Measurements from ENCODE around the gene NCOA3.
A peak's percentile ranks its signal among the peaks of the same experiment; 100 is the strongest.
"Not testable (repeated sequence)": the region's sequence is repeated elsewhere in the genome, so short reads cannot be mapped to it uniquely, and the experiment has no call there.

Gene NCOA3

GRCh38 chr20:47591231-47591630, 89.5 kb downstream of the NCOA3 start:
- Mint-ChIP-seq H3K36me3 (ENCODE audit: low read depth) (peaks cover 69% of the 10 kb centered on the region), H3K4me3 (no peak overlapping the region), H3K4me1 (ENCODE audit: low read depth) (peaks cover 25% of the 10 kb centered on the region), H3K27ac (peak overlapping the region; percentile 57), H3K27me3 (no peaks in the 10 kb centered on the region), H3K9me3 (no peaks in the 10 kb centered on the region)

GRCh38 chr20:47594157-47594556, 92.5 kb downstream of the NCOA3 start:
- Mint-ChIP-seq H3K27ac (peak overlapping the region; percentile 12), H3K36me3 (ENCODE audit: low read depth) (peaks cover 67% of the 10 kb centered on the region), H3K4me3 (no peak overlapping the region), H3K9me3 (no peaks in the 10 kb centered on the region), H3K4me1 (ENCODE audit: low read depth) (peaks cover 32% of the 10 kb centered on the region), H3K27me3 (no peaks in the 10 kb centered on the region)

GRCh38 chr20:47595138-47595537, 93.5 kb downstream of the NCOA3 start:
- not testable (repeated sequence) for H3K9me3 Mint-ChIP-seq, H3K27ac Mint-ChIP-seq, H3K4me3 Mint-ChIP-seq, H3K27me3 Mint-ChIP-seq
- peaks cover 68% of the 10 kb centered on the region for H3K36me3 Mint-ChIP-seq (ENCODE audit: low read depth)
- H3K4me1 Mint-ChIP-seq (ENCODE audit: low read depth) = peaks cover 34% of the 10 kb centered on the region

DNA sequence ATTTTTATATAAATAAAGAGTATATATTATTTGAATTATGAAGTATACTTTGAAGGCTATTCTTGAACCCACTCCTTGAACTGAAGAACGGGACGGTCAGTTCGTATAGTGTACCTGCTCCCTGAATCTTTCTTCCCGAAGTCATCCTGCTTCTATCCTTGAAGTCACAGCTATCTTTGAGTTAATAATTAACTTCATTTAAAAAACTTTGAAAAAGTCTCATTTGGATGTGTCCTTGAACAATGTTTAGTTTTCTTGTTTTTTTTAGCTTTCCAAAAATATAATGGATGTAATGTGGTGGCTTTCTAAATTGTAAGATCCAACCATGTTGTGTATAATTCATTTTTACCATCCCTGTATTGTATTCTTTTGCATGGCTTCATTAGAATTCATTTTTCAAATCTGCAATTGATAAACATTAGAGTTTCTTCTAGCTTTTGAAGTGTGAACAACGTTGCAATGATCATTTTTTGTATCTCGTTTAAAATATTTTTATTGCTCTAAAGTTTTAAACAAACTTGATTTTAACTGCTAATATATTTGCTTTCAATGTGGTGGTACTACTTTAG, 94.4 kb downstream of the NCOA3 start:
- Mint-ChIP-seq H3K36me3 (ENCODE audit: low read depth) (peaks cover 62% of the 10 kb centered on the region), H3K27ac (no peak overlapping the region), H3K27me3 (no peaks in the 10 kb centered on the region), H3K4me1 (ENCODE audit: low read depth) (peaks cover 34% of the 10 kb centered on the region), H3K9me3 (no peaks in the 10 kb centered on the region), H3K4me3 (no peak overlapping the region)

DNA sequence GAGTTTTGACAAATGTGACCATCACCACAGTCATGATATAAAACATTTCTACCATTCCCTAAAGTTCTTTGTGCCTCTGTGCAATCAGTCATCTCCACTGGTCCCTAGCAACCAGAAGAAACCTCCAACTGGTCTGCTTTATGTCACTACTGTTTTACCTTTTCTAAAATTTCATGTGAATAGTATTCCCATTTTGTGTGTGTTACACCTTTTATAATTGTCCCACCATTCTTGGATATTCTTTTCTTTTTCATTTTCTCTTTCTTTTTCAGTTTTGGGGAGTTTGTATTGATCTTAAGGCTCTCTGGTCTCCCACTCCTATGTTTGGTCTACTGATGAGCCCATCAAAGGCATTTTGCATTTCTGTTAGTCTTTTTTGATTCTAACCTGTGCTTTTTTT, 95.4 kb downstream of the NCOA3 start:
- Mint-ChIP-seq H3K27me3 (no peaks in the 10 kb centered on the region), H3K4me3 (no peak overlapping the region), H3K27ac (peak overlapping the region; percentile 23), H3K36me3 (ENCODE audit: low read depth) (peaks cover 53% of the 10 kb centered on the region), H3K9me3 (no peaks in the 10 kb centered on the region), H3K4me1 (ENCODE audit: low read depth) (peaks cover 31% of the 10 kb centered on the region)

- Mint-ChIP-seq H3K36me3 (ENCODE audit: low read depth) (peaks cover 54% of the 10 kb centered on the region), H3K4me1 (ENCODE audit: low read depth) (peaks cover 43% of the 10 kb centered on the region), H3K27ac (no peak overlapping the region), H3K4me3 (no peak overlapping the region), H3K9me3 (no peaks in the 10 kb centered on the region), H3K27me3 (no peaks in the 10 kb centered on the region)
Observed at GRCh38 chr20:47598911-47599744, 97.4 kb downstream of the NCOA3 start.

DNA sequence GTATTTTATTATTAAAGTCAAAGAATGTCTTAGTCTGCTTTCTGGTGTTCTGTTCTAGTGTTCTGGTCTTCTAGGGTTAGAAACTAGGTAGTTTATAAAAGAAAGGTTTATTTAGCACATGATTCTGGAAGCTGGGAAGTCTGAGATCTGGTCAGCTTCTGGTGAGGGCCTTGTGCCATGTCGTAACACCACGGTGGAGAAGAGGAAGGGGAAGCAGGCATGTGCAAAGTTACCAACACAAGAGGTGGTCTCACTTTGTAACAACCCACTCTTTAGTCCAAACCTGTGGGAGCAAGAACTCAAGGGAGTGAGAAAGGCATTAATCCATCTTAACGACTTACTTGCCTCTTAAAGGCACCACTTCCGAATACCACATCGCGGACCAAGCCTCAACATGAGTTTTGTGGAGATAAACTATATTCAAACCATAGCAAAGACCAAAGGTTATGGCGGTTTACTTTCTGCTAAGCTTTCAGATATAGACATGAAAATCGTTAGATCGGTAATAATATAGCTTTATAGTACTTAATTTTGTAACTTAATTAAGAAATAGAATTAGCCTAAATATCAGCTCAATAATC, 99.4 kb downstream of the NCOA3 start:
- Mint-ChIP-seq H3K4me1 (ENCODE audit: low read depth) (peaks cover 57% of the 10 kb centered on the region), H3K27ac (no peak overlapping the region), H3K27me3 (no peaks in the 10 kb centered on the region), H3K36me3 (ENCODE audit: low read depth) (peaks cover 50% of the 10 kb centered on the region), H3K4me3 (no peak overlapping the region), H3K9me3 (no peaks in the 10 kb centered on the region)

DNA sequence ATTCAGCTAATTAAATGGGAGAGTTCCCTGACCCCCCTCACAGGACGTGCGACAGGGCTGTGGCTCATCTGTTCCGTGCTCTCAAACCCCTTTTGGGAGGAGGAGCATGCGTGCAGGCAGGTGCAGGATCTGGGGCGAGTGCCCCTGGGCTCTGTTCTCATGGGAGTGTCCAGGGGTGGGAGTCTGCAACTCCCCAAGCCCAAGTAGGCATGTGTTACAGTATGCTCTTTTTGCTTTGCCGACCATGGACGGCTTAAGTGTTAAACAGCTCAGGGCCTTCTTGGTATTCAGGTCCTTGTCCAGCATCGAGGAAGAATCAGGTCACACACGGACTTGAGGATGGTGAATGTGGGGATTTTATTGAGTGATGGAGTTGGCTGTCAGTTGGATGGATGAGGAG, 101.6 kb downstream of the NCOA3 start:
- Mint-ChIP-seq H3K4me3 (no peak overlapping the region), H3K27me3 (no peaks in the 10 kb centered on the region), H3K9me3 (no peaks in the 10 kb centered on the region), H3K4me1 (ENCODE audit: low read depth) (peaks cover 72% of the 10 kb centered on the region), H3K27ac (peak overlapping the region; percentile 53), H3K36me3 (ENCODE audit: low read depth) (peaks cover 45% of the 10 kb centered on the region)

DNA sequence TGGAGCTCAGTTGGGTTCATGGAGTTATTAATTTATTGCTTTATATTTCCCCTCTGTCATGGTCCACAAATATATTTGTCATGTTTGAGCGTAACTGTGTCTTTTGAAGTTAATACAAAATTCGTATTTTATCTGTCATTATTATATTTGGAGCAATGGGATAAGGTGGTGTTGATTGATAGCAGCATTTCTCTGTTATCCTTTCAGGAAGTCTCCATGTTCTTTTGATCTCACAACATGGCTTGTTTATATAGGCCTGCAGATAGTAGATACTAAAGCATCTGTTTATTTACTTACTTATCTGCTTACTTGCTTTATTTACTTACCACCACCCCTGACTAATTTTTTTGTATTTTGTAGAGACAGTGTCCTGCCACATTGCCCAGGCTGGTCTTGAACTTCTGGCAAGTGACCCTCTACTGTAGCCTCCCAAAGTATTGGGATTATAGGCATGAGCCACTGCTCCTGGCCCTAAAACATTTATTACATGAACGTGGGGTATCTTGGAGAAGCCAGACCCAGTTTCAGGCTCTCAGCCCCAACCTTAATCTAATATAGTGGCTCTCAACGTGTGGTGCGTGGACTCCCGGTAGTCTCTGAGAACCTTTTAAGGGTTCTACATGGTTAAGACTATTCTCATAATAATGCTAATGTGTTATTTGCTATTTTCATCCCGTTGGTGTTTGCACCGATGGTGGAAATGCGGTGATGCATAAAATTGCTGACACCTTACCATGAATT, 104.2 kb downstream of the NCOA3 start:
- peaks cover 49% of the 10 kb centered on the region for H3K36me3 Mint-ChIP-seq (ENCODE audit: low read depth)
- peak overlapping the region; percentile 92 for H3K27ac Mint-ChIP-seq
- peak overlapping the region; percentile 42 for H3K4me3 Mint-ChIP-seq
- no peaks in the 10 kb centered on the region for H3K27me3 Mint-ChIP-seq
- no peaks in the 10 kb centered on the region for H3K9me3 Mint-ChIP-seq
- H3K4me1 Mint-ChIP-seq (ENCODE audit: low read depth) = peaks cover 91% of the 10 kb centered on the region

DNA sequence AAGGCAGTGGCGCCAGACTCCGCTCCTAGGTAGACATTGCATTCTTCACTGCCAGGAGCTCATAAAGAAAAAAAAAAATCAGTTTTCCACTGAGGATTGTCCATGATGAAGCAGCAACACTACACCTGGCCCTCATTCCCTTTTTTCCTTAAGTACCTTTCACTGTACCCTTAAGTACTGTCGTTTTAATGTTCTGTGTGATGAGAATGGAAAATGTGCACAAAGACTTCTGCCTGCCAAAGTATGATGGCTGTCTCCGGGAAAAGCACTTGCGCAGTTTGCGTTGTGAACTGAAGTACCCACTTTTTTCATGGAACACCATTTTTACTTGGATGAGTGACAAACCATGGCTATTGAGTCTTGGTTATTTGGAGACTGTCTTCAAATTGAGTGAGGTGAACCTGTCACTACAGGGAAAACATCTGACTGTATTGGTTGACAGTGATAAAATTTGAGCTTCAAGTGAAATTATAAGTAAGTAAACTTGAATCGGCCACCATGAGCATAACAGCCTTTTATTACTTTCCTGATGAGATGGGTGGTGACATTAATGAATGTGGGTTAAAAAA, 104.8 kb downstream of the NCOA3 start:
- H3K27me3 Mint-ChIP-seq = no peaks in the 10 kb centered on the region
- peaks cover 97% of the 10 kb centered on the region for H3K4me1 Mint-ChIP-seq (ENCODE audit: low read depth)
- H3K36me3 Mint-ChIP-seq (ENCODE audit: low read depth) = peaks cover 53% of the 10 kb centered on the region
- peak overlapping the region; percentile 42 for H3K4me3 Mint-ChIP-seq
- no peaks in the 10 kb centered on the region for H3K9me3 Mint-ChIP-seq
- peak overlapping the region; percentile 92 for H3K27ac Mint-ChIP-seq

- H3K4me3 Mint-ChIP-seq = peak overlapping the region; percentile 42
- peaks cover 54% of the 10 kb centered on the region for H3K36me3 Mint-ChIP-seq (ENCODE audit: low read depth)
- H3K4me1 Mint-ChIP-seq (ENCODE audit: low read depth) = peaks cover 98% of the 10 kb centered on the region
- no peaks in the 10 kb centered on the region for H3K27me3 Mint-ChIP-seq
- no peaks in the 10 kb centered on the region for H3K9me3 Mint-ChIP-seq
- peak overlapping the region; percentile 92 for H3K27ac Mint-ChIP-seq
Observed at GRCh38 chr20:47606983-47607613, 105.4 kb downstream of the NCOA3 start.

- Mint-ChIP-seq H3K4me1 (ENCODE audit: low read depth) (peaks cover 95% of the 10 kb centered on the region), H3K9me3 (no peaks in the 10 kb centered on the region), H3K27me3 (no peaks in the 10 kb centered on the region), H3K36me3 (ENCODE audit: low read depth) (peaks cover 51% of the 10 kb centered on the region), H3K4me3 (peak overlapping the region; percentile 32), H3K27ac (peak overlapping the region; percentile 92)
Observed at GRCh38 chr20:47609001-47609400, 107.3 kb downstream of the NCOA3 start.

GRCh38 chr20:47610247-47610944, 108.7 kb downstream of the NCOA3 start:
- Mint-ChIP-seq H3K4me1 (ENCODE audit: low read depth) (peaks cover 93% of the 10 kb centered on the region), H3K4me3 (peak overlapping the region; percentile 70), H3K9me3 (no peaks in the 10 kb centered on the region), H3K27ac (peak overlapping the region; percentile 95), H3K36me3 (ENCODE audit: low read depth) (peaks cover 49% of the 10 kb centered on the region), H3K27me3 (no peaks in the 10 kb centered on the region)

GRCh38 chr20:47610945-47611250, 109.2 kb downstream of the NCOA3 start:
- H3K27ac Mint-ChIP-seq = peak overlapping the region; percentile 95
- peaks cover 44% of the 10 kb centered on the region for H3K36me3 Mint-ChIP-seq (ENCODE audit: low read depth)
- peaks cover 88% of the 10 kb centered on the region for H3K4me1 Mint-ChIP-seq (ENCODE audit: low read depth)
- H3K4me3 Mint-ChIP-seq = peak overlapping the region; percentile 70
- H3K9me3 Mint-ChIP-seq = no peaks in the 10 kb centered on the region
- H3K27me3 Mint-ChIP-seq = no peaks in the 10 kb centered on the region
